Measurements from ENCODE around the gene HSP90AB1. TPM values are rescaled to one million over a fixed set of nuclear protein-coding genes. Genes with fewer than 3 reads are reported as not detected.
A peak's percentile ranks its signal among the peaks of the same experiment; 100 is the strongest.

The HSP90AB1 gene
- total and polyA plus RNA-seq, 7 donors = 182 to 569 (median 484) TPM

DNA sequence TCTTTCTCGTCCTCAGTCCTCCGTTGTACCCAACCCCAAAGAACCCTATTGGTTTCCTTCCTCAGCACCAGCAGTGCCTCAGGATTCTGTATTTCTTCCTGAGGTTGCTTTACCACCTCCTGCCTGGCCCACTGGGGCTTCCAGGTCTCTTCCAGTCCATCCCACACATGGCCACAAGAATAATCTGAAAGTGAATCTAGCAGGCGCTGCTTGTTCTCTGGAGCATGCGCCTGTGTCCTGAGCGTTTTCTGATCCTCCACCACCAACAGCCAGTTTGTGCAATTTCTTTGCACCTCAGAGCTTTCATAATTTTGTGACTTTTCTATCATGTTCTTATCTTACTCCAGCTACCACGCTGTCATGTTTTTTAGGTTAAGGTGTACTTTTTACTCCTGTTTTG lies 11.6 kb upstream of the HSP90AB1 start:
- intact Hi-C loops (cut with DNase I) = loop anchor here (10.0 kb wide), 1 partner anchor 140 kb away; no protein-coding TSS in a partner anchor
- TF ChIP-seq POLR2AphosphoS5 (IDR thresholded peaks at IDR 0.05) = no peak
- no peak for TF ChIP-seq POLR2A (IDR thresholded peaks at IDR 0.05)
- no peak for TF ChIP-seq EP300 (IDR thresholded peaks at IDR 0.05)
- no peak for TF ChIP-seq CTCF (IDR thresholded peaks at IDR 0.05)
- WGBS, 2 donors = 73 to 85% methylated on average over 6 of the region's 6 CpGs
- Histone ChIP-seq H3K36me3 (peaks cover 15 to 31% (median 23%) of the 10 kb centered on the region in 4 donors), H3K4me1 (peaks cover 0 to 79% (median 76%) of the 10 kb centered on the region in 4 donors), H3K27ac (peak overlapping the region; percentile 94 to 98 (median 97)), H3K9me3 (no peaks in the 10 kb centered on the region), H3K4me3 (no peak overlapping the region), H3K27me3 (no peaks in the 10 kb centered on the region)
- DNase-seq = no peak

DNA sequence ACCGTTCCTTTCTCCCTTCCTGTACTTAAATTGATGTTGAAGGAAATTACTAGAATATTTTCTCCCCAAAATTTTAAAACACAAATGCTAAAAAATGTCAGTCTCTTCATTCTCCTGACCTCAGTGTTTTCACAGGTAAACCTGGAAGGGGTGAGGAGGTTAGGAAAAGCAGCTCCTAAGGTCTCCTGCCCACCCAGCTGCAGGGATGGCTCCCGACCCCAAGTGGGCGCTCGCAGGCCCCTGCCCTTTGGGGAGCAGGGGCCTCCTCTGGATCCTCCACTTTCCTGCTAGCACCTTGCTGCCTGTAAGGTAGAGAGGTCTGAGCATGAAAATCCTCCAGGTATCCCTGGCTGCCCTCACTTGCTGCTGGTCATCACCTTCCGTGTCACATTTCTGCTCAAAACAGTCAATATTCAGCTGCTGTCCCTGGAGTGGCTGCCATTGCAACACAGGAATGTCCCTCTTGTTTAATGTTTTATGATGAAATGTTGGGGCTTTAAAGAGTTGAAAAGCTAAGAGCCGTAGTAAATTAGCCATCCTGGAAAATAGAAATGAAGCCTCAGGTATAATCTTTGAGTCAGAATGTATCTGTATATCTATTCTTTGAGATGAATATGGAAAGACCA lies 10.9 kb upstream of the HSP90AB1 start:
- Histone ChIP-seq H3K27ac (peak overlapping the region; percentile 94 to 98 (median 97)), H3K9me3 (no peaks in the 10 kb centered on the region), H3K27me3 (no peaks in the 10 kb centered on the region), H3K36me3 (peaks cover 8 to 23% (median 18%) of the 10 kb centered on the region in 4 donors), H3K4me3 (no peak overlapping the region), H3K4me1 (peaks cover 0 to 72% (median 69%) of the 10 kb centered on the region in 4 donors)
- intact Hi-C loops (cut with DNase I) = loop anchor here (10.0 kb wide), 1 partner anchor 141 kb away; no protein-coding TSS in a partner anchor
- DNase-seq = no peak
- TF ChIP-seq CTCF (IDR thresholded peaks at IDR 0.05) (no peak), POLR2AphosphoS5 (IDR thresholded peaks at IDR 0.05) (no peak), EP300 (IDR thresholded peaks at IDR 0.05) (no peak), POLR2A (IDR thresholded peaks at IDR 0.05) (no peak)
- 93 to 94% methylated on average over 6 of the region's 6 CpGs for WGBS, 2 donors

DNA sequence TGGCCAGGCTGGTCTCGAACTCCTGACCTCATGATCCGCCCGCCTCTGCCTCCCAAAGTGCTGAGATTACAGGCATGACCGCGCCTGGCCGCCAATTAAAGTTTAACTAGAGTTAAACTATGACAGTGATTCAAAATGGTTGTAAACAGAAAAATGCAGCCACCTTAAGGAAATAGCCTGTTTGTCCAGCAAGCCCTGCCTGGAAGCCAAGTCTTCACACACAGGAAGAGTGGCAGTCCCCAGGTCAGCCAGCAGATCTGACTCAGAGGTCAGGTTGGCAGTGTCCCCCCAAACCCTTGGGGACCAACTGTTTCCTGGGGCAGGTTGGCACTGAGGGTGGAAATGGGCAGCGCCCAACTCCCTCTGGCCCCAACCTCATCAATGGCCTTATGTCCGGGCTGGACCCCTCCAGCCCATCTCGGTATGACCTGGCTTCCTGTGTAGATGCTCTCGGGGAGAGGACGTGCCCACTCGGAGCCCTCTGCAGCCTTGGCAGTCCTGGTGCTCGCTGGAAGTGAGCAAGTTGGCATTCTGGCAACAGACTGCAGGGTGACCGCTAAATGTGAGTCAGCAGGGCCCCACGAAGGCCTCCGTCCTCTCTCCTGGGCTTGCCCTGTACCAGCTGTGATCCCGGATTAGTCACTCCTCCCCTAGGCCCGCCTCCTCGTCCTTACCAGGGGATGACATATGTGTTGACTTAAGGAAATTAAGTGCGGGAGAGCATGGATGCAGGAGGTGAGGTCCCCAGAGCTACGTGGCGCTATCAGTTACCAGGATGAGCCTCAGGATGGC lies 9.7 kb upstream of the HSP90AB1 start:
- Histone ChIP-seq H3K27me3 (no peaks in the 10 kb centered on the region), H3K27ac (peak overlapping the region; percentile 94 to 98 (median 97)), H3K4me3 (peak overlapping the region; percentile 50 to 67 (median 62)), H3K36me3 (peaks cover 4 to 11% (median 8%) of the 10 kb centered on the region in 4 donors), H3K9me3 (no peaks in the 10 kb centered on the region), H3K4me1 (peaks cover 0 to 60% (median 57%) of the 10 kb centered on the region in 4 donors)
- no peak for TF ChIP-seq POLR2A (IDR thresholded peaks at IDR 0.05)
- TF ChIP-seq POLR2AphosphoS5 (IDR thresholded peaks at IDR 0.05) = peak in 3 of 4 donors; percentile 31 to 87 (median 61)
- peak in 1 of 4 donors; percentile 25 for TF ChIP-seq EP300 (IDR thresholded peaks at IDR 0.05)
- intact Hi-C loops (cut with DNase I) = loop anchor here (10.0 kb wide), 1 partner anchor 142 kb away; no protein-coding TSS in a partner anchor
- WGBS, 2 donors = 6 to 31% methylated on average over 22 of the region's 22 CpGs
- peak; percentile 97 for DNase-seq

DNA sequence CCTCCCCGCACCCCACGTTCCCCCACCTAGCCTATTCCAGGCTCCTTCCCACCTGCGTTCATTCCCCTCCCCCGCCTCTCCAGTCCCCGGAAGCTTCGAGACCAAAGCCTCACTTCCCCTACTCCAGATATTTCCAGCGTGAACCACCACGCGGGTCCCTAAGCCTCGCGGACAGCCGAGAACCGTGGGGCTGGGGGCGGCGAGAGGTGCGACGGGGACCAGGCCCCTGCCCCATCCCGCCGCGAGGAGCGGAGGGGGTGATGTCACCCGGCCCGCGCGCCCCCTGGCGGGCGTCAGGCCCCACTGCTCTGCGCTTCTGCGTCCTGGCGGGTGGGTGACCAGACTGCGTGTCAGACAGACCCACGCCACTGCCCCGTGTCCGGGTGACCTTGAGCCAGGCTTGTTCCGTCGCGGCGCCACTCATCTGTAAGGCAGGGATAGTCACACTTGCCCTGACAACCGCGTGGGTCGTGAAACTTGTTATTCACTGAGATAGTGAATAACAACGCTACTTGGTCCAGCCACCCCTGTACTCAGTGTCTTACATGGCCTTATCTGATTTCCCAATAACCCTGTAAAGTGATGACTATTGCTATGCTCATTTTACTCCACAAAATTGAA lies 9.0 kb upstream of the HSP90AB1 start:
- TF ChIP-seq POLR2A (IDR thresholded peaks at IDR 0.05) (peak in 1 of 2 donors; percentile 24), EP300 (IDR thresholded peaks at IDR 0.05) (peak in 1 of 4 donors; percentile 23), CTCF (IDR thresholded peaks at IDR 0.05) (peak; percentile 98 to 99 (median 98)), POLR2AphosphoS5 (IDR thresholded peaks at IDR 0.05) (peak in 3 of 4 donors; percentile 18 to 84 (median 74))
- peaks cover 0 to 4% (median 2%) of the 10 kb centered on the region in 4 donors for H3K36me3 ChIP-seq
- intact Hi-C loops (cut with DNase I) = loop anchor here (1.0 to 10.0 kb wide), 2 partner anchors 8 to 143 kb away; no protein-coding TSS in a partner anchor
- peak overlapping the region; percentile 94 to 98 (median 97) for H3K27ac ChIP-seq
- peak overlapping the region; percentile 50 to 67 (median 62) for H3K4me3 ChIP-seq
- 2% methylated on average over 42 of the region's 42 CpGs for WGBS, 2 donors
- DNase-seq = peak; percentile 91
- no peaks in the 10 kb centered on the region for H3K27me3 ChIP-seq
- H3K4me1 ChIP-seq = peaks cover 0 to 55% (median 50%) of the 10 kb centered on the region in 4 donors
- H3K9me3 ChIP-seq = no peaks in the 10 kb centered on the region
